NAMALWA (cell line): ENCODE data around the gene PRKAG2.
A peak's percentile ranks its signal among the peaks of the same experiment; 100 is the strongest.
"Not testable (repeated sequence)": the region's sequence is repeated elsewhere in the genome, so short reads cannot be mapped to it uniquely, and the experiment has no call there.

ENCODE experiments used
- DNase-seq: peaks from one replicate; pipeline ENCODE4 v3.0.0-alpha.2; 2015; ENCODE audit warnings: low spot score

Gene PRKAG2

GRCh38 chr7:151850491-151851124 lies 26.3 kb downstream of the PRKAG2 start:
- DNase-seq, result no peak

GRCh38 chr7:151849879-151850260 lies 27.0 kb downstream of the PRKAG2 start:
- DNase-seq, result no peak

GRCh38 chr7:151849008-151849878 lies 27.7 kb downstream of the PRKAG2 start:
- DNase-seq, result no peak

- no peak for DNase-seq
These were observed 29.2 kb downstream of the PRKAG2 start for GRCh38 chr7:151847681-151848081.

- DNase-seq, result no peak
These were observed 29.8 kb downstream of the PRKAG2 start for GRCh38 chr7:151847136-151847535.

GRCh38 chr7:151845412-151846205 lies 31.3 kb downstream of the PRKAG2 start:
- no peak for DNase-seq

GRCh38 chr7:151844825-151845200 lies 32.1 kb downstream of the PRKAG2 start:
- DNase-seq, result no peak

- DNase-seq, result no peak
These were observed 32.7 kb downstream of the PRKAG2 start for GRCh38 chr7:151844071-151844824.

GRCh38 chr7:151843181-151843580 lies 33.7 kb downstream of the PRKAG2 start:
- DNase-seq, result no peak

GRCh38 chr7:151841395-151842051 lies 35.4 kb downstream of the PRKAG2 start:
- not testable (repeated sequence) for DNase-seq

GRCh38 chr7:151840088-151840910 lies 36.6 kb downstream of the PRKAG2 start:
- no peak for DNase-seq

GRCh38 chr7:151839451-151839921 lies 37.4 kb downstream of the PRKAG2 start:
- no peak for DNase-seq

- DNase-seq, result peak; percentile 71
These were observed 38.0 kb downstream of the PRKAG2 start for GRCh38 chr7:151838861-151839381.

GRCh38 chr7:151838072-151838471 lies 38.8 kb downstream of the PRKAG2 start:
- no peak for DNase-seq

- DNase-seq, result no peak
These were observed 39.5 kb downstream of the PRKAG2 start for GRCh38 chr7:151837285-151838042.

- no peak for DNase-seq
These were observed 40.0 kb downstream of the PRKAG2 start for GRCh38 chr7:151836927-151837205.

GRCh38 chr7:151836191-151836926 lies 40.6 kb downstream of the PRKAG2 start:
- no peak for DNase-seq

- no peak for DNase-seq
These were observed 41.3 kb downstream of the PRKAG2 start for GRCh38 chr7:151835636-151836035.
